OCI-M2 (cell line): ENCODE data around the gene GLTP.

Experiments
- DNase-seq: peaks from one replicate; lab custom pipeline; 2025; ENCODE audit not compliant: unreplicated experiment; lab: John Stamatoyannopoulos, UW

GLTP gene

DNA sequence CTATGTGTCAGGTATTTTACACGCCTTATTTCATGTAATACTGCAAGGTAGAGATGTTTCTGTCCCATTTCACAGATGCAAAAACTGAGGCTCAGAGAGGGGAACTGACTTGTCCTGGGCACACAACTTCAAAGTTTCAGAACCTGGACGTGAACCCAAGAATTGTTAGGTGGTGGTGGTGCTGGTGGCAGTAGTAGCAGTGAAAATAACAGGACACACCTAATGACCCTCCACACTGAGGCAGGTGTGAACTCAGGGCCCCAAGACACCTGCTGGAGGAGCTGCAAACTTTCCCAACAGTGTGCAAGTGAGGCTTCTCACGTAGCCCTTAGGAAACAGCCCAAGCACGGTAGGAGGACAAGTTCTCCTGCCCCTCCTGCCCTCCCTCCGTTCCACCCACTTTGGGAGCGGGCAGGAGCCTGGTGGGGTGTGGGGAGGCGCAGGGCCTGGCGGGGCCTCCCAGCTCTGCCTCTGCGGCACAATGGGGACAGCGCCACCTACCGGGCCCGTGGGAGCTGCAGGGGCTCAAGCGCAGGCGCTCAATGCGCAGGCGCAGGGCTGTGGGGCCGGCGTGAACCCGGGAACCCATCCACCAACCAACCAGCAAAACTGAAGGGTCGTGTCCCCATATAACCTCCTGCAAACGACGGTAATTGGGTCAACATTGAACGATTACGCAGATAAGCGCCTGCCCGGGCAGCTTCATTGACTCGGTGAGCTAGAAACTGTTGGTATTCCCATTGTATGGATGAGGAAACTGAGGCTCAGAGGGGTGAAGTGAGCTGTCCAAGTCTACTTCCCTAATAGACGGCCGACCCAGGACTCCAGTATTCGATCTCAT is 35.1 kb downstream of the GLTP start:
- DNase-seq = peak; percentile 18

DNA sequence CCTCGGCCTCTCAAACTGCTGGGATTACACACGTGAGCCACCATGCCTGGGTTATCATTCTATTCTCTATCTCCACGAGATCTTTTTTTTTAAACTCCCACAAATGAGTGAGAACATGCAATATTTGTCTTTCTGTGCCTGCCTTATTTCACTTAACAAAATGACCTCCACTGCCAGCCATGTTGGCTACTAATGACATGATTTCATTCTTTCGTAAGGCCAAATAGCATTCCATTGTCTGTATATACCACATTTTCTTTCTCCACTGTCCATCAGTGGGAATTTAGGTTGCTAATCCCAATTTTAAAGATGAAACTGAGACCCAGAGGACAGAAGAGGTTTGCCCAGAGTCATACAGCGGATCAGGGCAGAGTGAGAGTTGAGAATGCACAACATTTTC is 36.2 kb downstream of the GLTP start:
- DNase-seq = no peak

DNA sequence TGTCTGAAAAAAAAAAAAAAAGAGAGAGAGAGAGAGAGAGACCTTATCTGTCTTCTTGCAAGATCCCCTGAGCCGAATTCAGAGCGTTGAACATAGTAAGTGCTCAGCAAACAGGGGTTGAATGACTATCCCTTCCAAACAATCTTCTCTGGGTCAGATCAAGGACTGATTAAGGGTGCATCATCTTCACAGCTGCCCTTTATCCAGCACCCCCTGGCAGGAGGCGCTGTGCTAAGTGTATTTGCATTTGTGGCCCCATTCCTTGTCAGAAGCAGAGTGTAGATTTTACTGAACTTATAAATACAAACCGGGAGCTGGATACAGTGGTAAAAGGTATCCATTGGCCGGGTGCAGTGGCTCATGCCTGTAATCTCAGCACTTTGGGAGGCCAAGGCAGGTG is 38.3 kb downstream of the GLTP start:
- no peak for DNase-seq

DNA sequence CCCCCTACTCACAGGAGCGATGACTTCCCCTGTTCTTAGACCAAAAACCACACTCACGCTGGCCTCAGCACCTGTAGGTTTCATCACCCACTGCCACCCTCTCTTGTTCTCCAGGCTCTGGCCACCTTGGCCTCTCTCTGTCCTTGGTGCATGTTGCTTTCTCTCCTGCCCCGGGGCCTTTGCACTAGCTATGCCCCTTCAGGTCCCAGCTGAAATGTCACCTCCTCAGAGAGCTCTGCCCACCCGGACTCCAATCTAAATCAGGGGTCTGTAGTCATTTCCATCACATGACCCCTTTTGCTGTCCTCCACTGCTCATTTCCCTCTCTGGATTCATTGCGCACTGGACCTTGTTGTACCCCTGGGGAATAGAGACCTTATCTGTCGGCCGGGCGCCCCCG is 39.0 kb downstream of the GLTP start:
- no peak for DNase-seq

DNA sequence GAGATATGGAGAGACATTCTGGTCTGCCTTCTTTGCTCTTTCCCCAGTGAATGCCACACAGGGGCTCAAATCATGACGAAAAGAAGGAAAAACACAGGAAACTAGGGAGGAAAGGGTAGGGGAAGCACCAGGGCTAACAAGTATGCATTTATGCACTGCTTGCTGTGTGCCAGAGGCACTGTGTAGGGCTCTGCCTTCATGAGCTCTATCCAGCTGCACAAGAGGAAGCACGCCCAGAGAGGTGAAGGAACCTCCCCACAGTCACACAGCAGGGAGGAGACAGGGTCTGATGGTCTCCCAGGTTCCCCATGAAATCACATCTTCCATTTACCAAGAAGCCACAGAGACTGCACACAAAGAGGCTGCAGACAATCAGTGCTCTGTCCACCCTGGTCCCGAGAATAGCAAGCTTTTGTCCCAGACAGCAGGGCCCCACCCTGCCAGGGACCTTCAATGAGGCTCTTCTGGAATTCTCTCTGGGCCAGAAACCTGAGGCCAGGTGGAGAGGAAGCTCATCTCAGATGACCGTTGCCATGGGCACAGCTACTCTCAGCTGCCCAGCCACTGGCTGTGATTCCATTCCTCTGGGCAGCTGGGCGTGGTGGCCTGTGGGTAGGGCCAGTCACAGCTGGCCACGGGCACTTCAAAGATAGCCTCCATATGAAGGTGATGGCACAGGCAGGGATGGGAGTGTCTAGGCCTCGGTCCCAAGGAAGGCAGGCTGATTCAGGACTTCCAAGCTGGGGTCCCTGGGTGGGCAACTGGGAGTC is 39.9 kb downstream of the GLTP start:
- DNase-seq = no peak

DNA sequence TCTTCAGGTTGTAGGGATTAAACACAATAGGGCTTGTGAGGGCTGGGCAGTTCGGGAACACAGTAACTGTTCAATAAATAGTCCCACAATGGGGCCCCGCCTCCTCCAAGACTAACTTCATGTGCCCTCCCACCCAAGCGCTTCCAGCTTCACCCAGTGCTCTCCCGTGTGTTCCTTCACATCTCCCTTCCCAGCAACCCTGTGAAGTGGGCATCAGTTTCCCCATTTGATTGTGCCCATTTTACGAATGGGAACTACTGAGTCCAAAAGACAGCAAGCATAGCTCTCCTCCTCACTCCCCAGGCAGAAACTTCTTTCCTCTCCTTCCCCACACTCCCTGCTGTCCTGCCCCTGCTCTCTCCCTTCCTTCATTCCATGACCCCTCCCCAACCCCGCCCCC is 40.9 kb downstream of the GLTP start:
- DNase-seq = no peak

DNA sequence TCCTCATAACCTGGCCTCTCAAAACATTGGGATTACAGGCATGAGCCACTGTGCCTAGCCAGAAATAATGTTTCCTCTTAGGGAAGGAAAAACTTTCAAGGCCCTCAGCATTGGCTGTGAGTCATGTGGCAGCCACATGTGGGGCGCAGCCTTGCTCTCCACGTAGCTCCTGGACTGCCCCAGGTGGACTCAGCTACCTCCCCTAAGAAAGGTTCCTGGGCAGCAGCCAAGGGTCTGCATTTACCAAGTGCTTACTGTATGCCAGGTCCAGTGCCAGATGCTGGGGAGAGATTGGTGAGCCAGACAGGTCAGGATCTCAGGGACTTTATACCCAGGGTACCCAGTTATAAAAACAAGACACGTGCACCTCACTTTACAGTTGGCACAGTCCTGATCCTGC is 43.4 kb downstream of the GLTP start:
- DNase-seq = no peak

DNA sequence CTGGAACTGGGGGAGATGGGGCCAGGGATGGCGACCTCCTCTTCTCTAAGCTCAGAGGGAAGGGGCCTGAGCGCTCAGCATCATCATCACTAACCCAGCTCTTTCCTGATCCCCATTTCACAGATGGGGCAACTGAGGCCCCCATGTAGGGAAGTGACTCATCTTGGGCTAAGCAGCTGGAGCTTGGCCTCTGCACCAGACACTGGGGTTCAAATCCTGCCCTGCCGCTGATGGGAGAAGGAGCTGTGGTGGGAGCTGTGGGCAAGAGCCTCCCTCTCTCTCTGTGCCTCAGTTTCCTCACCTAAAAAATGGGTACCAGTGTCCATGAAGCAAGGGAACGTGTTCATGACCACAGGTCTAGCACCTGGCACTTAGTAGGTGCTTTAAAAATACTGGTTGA is 44.5 kb downstream of the GLTP start:
- DNase-seq = no peak

DNA sequence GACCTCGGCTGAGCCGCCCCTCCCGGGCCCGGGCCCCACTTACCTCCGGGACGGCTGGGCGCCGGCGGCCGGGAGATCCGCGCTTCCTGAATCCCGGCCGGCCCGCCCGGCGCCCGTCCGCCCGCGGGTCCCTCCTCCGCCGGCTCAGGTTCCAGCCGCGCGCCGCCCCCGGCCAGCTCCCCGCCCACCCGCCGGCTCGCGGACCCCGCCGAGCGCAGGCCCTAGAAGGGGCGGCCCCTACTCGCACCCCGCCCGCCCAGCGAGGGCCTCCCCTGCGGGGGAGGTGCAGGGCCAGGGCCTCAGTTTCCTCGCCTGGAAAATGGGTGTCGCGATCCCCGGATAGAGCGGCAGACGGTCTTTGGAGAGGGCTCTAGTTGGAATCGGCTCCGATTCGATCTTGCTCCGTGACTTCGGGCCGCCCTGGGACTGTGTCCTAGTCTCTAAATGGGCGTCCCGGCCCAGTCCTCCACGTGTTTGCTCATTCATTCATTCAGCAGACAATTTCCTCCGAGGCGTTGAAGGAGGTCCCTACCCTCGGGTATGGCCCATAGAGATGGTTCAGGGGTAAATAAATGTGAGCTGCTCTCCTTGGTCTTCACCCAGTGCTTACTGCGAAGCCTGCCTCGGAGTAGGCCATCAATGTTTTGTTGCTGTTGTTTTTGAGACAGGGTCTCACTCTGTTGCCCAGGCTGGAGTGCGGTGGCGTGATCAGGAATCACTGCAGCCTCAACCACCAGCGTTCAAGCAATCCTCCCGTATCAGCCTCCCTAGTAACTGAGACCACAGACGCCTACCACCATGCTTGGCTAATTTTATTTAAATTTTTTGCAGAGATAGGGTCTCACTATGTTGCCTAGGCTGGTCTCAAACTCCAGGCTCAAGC is 46.8 kb downstream of the GLTP start, which contains the start of gene TRPV4:
TRPV4 (minus strand) TSS at position 92 of the 883 bp plus-strand sequence. CDS start 18,602 bp downstream, outside the sequence.
- DNase-seq = no peak

DNA sequence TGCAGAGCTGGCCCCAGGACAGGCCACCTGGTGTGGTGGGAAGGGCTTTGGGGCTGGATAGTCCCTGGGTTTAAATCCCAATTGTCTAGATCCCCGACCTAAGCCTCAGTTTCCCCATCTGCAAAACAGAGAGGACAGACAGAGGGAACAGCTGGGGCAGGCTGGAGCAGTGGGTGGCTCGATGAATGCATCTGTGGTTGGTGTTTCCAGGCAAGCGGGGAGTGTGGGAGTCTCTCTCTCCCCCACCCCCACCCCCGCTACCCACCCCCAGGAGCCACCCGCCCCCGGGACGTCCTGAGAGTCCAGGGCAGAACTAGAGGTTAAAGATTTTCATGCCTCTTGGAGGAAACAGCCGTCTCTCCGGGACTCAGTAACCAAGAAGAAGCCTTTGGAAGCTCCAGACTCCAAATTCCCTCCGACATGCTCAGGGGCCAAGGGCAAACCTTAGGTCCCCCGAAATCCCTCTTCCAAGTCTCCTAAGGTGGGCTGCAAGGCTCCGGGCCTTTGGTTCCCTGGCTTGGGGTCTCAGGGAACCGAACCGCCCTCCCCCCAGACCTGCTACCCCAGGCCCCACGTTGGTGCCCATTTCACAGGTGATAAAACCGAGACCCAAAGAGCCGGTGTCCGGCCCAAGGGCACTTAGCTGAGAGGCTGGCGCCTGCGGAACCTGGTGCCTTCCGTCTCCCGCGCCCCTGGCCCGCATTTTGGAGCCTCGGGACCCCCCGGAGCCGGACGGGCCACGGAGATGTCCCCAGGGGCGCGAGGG is 47.6 kb downstream of the GLTP start:
- no peak for DNase-seq

DNA sequence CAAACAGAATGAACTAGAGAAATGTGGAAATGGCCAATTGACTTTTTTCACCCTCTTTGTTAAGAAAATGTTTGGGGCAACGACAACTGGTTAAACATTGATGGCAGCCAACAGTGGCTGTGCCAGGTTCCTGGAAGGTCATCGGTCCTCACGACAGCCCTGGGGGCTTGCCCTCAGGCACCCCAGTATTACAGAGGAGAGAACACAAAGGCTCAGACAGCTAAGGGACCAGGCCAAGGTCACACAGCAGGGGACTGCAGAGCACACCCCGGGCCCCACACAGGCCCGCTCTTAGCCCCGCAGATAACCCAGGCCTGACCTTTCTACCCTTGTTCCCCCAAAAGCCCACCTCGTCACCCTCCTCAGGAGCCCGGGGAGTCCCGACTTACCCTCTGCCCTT is 48.4 kb downstream of the GLTP start:
- no peak for DNase-seq

DNA sequence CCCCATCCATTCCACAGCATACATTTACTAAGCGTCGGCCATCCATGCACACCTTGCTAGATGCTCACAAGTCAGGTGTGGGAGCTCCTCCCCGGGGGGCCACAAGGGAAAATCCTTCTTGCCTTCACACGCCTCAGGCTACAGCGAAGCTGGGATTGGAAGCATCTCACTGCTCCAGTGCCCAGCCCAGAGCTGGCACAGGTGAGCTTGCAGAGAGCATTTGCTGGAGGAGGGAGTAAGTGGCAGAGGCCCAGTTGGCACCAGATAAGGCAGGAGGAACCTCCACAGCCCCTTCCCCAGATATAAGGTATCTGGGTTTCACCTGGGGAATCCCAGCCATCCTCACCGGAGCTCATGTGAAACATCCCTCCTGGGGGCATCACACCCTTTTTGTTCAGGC is 49.0 kb downstream of the GLTP start:
- no peak for DNase-seq

DNA sequence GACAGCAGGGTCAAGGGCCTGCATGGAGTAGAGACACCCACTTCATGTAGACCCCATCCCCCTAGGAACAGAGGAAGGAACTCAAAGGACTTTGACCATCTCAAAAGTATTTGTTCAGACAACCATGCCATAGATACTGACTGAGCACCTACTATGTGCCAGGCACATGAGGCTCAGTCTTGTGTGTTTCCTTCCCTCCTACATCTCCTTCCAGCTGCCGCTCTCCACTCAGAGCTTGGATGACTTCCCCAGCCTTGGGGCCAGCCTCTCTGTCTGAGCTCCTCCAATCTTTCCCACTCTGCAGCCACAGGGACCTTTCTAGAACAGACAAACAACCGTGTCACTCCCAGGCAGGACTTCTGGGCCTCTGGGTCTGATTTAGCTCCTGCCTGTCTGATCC is 49.6 kb downstream of the GLTP start:
- DNase-seq = no peak

DNA sequence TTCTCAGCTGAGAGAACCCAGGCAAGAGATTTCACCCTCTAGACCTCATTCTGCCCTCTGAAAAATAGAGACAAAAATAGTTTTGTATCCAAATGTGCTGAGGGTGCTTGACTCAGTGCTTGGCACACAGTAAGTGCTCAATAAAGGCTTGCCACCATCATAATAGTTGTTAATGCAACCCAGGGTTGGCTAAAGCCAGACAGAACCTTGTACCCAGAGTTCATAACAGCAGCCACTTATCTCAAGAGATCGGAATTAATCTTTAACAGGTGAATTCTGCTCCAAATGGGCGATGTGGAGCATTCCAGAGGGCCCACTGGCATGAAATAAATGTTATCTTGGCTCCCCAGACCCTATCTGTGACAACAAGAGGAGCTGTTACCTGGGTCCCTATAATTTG is 50.1 kb downstream of the GLTP start:
- no peak for DNase-seq

DNA sequence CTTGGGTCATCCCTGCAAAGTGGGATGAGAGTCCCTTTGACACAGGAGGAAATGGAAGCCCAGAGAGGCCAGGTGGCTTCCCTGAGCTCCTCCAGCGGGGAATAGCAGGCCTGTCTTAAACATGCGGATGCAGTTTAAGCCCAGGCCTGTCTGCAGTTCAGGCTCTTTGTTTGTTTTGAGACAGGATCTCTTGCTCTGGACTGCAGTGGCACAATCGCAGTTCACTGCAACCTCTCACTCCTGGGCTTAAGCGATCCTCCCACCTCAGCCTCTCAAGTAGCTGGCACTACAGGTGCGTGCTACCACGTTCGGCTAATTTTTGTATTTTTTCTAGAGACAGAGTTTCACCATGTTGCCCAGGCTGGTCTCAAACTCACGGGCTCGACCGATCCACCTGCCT is 50.7 kb downstream of the GLTP start:
- DNase-seq = no peak

DNA sequence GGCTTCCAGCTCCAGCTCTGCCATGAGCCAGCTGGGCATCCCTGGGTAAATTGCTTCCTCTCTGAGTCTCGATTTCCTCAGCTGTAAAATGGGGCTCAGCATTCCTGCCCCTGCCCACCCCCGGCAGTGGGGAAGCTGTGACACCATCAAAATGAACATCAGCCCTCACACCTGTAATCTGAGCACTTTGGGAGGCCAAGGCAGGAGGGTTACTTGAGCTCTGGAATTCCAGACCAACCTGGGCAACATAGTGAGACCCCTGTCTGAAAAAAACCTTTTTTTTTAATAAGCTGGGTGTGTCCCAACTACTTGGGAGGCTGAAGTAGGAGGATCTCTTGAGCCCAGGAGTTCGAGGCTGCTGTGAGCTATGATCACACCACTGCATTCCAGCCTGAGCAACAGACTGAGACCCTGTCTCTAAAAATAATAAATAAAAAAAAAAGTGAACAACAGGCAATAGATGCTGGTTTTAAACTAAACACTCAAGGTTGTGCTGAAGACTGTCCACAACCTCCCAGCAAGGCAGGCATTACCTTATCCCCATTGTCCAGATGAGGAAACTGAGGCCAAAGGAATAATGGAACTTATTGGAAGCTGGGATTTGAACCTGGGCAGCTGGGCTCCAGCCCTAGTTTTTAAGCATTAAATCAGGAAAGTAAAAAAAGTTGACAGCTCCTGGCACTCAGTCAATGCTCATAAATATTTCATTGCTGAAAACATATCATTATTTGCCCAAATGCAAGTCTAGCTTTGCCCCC is 51.4 kb downstream of the GLTP start:
- DNase-seq = no peak

DNA sequence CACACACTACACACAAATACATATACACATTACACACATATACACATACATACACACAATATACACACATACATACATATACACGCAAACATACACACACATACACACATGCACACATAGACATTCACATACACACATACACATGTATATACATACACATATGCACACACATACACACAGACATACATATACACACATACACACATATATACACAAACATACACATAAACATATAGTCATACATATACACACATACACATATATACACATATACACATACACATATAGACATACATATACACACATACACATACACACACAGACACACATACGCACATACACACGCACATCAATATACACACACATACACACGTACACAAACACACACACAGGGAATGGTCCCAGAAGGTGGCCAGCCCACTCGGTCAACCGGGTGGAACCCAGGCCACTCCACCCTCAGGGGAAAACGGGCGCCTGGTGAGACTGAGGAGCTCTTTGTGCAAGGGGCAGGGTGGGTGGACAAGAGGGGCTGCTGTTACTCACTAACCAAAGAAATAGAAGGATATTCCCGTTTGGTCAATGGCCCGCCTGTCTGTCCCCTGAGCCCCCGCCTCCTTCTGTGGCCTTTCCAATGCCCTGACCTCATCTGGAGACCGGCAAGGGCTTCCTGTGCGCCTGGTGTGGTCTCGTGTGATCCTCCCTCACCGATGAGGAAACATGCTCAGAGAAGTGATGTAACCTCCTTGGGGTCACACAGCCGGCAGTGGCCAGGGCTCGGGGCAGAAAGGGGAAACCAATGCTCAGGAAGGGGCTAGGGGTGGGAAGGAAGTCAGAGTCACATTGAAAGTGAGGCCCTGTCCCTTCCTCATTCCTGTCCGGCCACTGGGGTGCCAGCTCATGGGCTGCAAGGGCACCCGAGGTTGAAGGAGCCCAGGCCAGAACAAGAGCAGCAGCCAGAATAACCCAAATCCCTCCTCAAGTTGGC is 52.5 kb downstream of the GLTP start:
- DNase-seq = no peak

DNA sequence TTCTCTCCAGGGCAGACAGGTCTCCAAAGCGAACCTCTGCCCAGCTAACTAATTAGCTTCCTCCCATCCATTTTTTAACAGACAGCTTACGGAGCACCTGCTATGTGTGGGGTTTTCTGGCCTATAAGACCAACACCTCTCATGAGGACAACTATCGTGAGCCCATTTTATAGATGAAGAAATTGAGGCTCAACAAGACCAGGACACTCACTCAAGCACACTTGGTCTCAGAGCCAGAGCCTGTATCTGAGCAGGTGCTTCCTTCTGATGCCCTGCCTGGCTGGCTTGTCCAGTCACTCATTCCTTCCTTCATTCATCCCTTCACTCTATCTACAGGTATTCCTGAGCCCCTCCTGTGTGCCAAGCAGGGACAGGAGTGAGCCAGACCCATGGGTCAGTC is 53.3 kb downstream of the GLTP start:
- DNase-seq = no peak

DNA sequence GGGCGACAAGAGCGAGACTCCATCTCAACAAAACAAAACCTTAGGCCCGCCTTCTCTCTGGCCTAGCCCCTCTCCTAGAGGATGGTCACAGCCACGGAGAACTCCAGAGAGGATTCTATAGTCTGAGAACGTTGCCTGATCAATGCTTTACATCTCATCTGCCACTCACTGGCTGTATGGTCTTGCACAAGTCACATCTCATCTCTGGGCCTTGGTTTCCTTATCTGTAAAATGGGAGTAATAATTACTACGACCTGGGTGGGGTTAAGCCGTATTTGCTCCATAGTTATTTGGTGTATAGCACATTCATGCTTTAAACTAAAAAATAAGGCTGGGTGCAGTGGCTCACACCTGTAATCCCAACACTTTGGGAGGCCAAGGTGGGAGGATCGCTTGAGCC is 55.6 kb downstream of the GLTP start:
- no peak for DNase-seq
